Measurements from ENCODE around the gene CCL2.

CCL2 gene

GRCh38 chr17:34242587-34243363, 12.3 kb upstream of the CCL2 start:
- Mint-ChIP-seq H3K27ac (peak overlapping the region in 2 of 3 experiments; percentile 7 to 18), H3K4me1 (peaks cover 39% of the 10 kb centered on the region), H3K4me3 (no peak overlapping the region), H3K36me3 (ENCODE audit: low read depth) (no peaks in the 10 kb centered on the region), H3K9me3 (no peaks in the 10 kb centered on the region), H3K27me3 (ENCODE audit: low read depth) (peaks cover 6% of the 10 kb centered on the region)
- no peak for TF ChIP-seq CTCF (IDR thresholded peaks at IDR 0.05; ENCODE audit: unreplicated experiment in 3 of 3)

- no peaks in the 10 kb centered on the region for H3K36me3 Mint-ChIP-seq (ENCODE audit: low read depth)
- H3K4me3 Mint-ChIP-seq = no peak overlapping the region
- peaks cover 11% of the 10 kb centered on the region for H3K27me3 Mint-ChIP-seq (ENCODE audit: low read depth)
- no peaks in the 10 kb centered on the region for H3K9me3 Mint-ChIP-seq
- no peak overlapping the region for H3K27ac Mint-ChIP-seq
- TF ChIP-seq CTCF (IDR thresholded peaks at IDR 0.05; ENCODE audit: unreplicated experiment in 3 of 3) = no peak
- peaks cover 41% of the 10 kb centered on the region for H3K4me1 Mint-ChIP-seq
Observed at GRCh38 chr17:34243364-34244320, 11.4 kb upstream of the CCL2 start.

- TF ChIP-seq CTCF (IDR thresholded peaks at IDR 0.05; ENCODE audit: unreplicated experiment in 3 of 3) = no peak
- H3K27me3 Mint-ChIP-seq (ENCODE audit: low read depth) = peaks cover 11% of the 10 kb centered on the region
- no peaks in the 10 kb centered on the region for H3K9me3 Mint-ChIP-seq
- H3K27ac Mint-ChIP-seq = no peak overlapping the region
- no peaks in the 10 kb centered on the region for H3K36me3 Mint-ChIP-seq (ENCODE audit: low read depth)
- H3K4me1 Mint-ChIP-seq = peaks cover 41% of the 10 kb centered on the region
- no peak overlapping the region for H3K4me3 Mint-ChIP-seq
Observed at GRCh38 chr17:34245351-34245905, 9.7 kb upstream of the CCL2 start.

- Mint-ChIP-seq H3K27ac (peak overlapping the region in 1 of 3 experiments; percentile 10), H3K4me1 (peaks cover 43% of the 10 kb centered on the region), H3K36me3 (ENCODE audit: low read depth) (no peaks in the 10 kb centered on the region), H3K4me3 (no peak overlapping the region), H3K9me3 (no peaks in the 10 kb centered on the region), H3K27me3 (ENCODE audit: low read depth) (peaks cover 11% of the 10 kb centered on the region)
- no peak for TF ChIP-seq CTCF (IDR thresholded peaks at IDR 0.05; ENCODE audit: unreplicated experiment in 3 of 3)
Observed at GRCh38 chr17:34246446-34246845, 8.6 kb upstream of the CCL2 start.

GRCh38 chr17:34246881-34247280, 8.2 kb upstream of the CCL2 start:
- Mint-ChIP-seq H3K9me3 (no peaks in the 10 kb centered on the region), H3K27me3 (ENCODE audit: low read depth) (peaks cover 11% of the 10 kb centered on the region), H3K4me3 (no peak overlapping the region), H3K4me1 (peaks cover 44% of the 10 kb centered on the region), H3K27ac (no peak overlapping the region), H3K36me3 (ENCODE audit: low read depth) (no peaks in the 10 kb centered on the region)
- no peak for TF ChIP-seq CTCF (IDR thresholded peaks at IDR 0.05; ENCODE audit: unreplicated experiment in 3 of 3)
